PC-3 (cell line): ENCODE results near the gene SKAP1. TPM values are rescaled to one million over a fixed set of nuclear protein-coding genes. Genes with fewer than 3 reads are reported as not detected.

Source experiments
- ATAC-seq: fragments of 200-7000 bp; cut with Tn5 transposase; 2 replicates; pipeline ENCODE4 v1.9.1; 2020; ENCODE audit warnings: mild to moderate bottlenecking, moderate library complexity
- BruUV-seq: library from RNA; stranded (reverse); fragments of 400-500 nt; replicated peaks from 2 replicates; lab custom pipeline; 2021; lab: Mats Ljungman, UMichigan
- CTCF ChIA-PET: fragments of 300-600 bp; sonication (Branson Sonifier 250); formaldehyde crosslinking; loops from one replicate; lab custom pipeline; 2022; ENCODE audit warnings: antibody characterized with exemption; lab: Charles Lee
- POLR2A ChIA-PET: fragments of 300-600 bp; sonication (Branson Sonifier 250); formaldehyde crosslinking; loops from one replicate; lab custom pipeline; 2022; ENCODE audit warnings: antibody characterized with exemption; ENCODE audit not compliant: unreplicated experiment; lab: Charles Lee
- DNase-seq: peaks from one replicate; pipeline ENCODE4 v3.0.0-alpha.2; 2015
- H2AFZ ChIP-seq: fragments of 300-600 bp; sonication (generic); 2 replicates; pipeline ENCODE4 v1.6.0; 2016; ENCODE audit warnings: antibody characterized with exemption, low read length
- H3F3A ChIP-seq: fragments of 300-600 bp; sonication (generic); one replicate; pipeline ENCODE4 v1.6.0; 2017; ENCODE audit warnings: antibody characterized with exemption, low read length, control low read depth, mild to moderate bottlenecking; ENCODE audit not compliant: unreplicated experiment
- H3K27ac ChIP-seq: fragments of 300-600 bp; sonication (generic); 2 replicates; pipeline ENCODE4 v1.5.1; 2016; ENCODE audit warnings: mild to moderate bottlenecking, low read length
- H3K27me3 ChIP-seq: fragments of 300-600 bp; sonication (generic); 2 replicates; pipeline ENCODE4 v1.6.1; 2016; ENCODE audit warnings: low read length, mixed read lengths
- H3K36me3 ChIP-seq: fragments of 300-600 bp; sonication (generic); 2 replicates; pipeline ENCODE4 v1.6.1; 2016; ENCODE audit warnings: low read depth, mixed run types, low read length, mixed read lengths
- H3K4me1 ChIP-seq: fragments of 300-600 bp; sonication (generic); 2 replicates; pipeline ENCODE4 v1.5.1; 2016; ENCODE audit warnings: low read length; ENCODE audit not compliant: insufficient read depth
- H3K4me2 ChIP-seq: fragments of 300-600 bp; sonication (generic); 2 replicates; pipeline ENCODE4 v1.6.0; 2016; ENCODE audit warnings: low read length
- H3K4me3 ChIP-seq: fragments of 300-600 bp; sonication (generic); 2 replicates; pipeline ENCODE4 v1.5.1; 2016; ENCODE audit warnings: mild to moderate bottlenecking, low read length, mixed read lengths
- H3K79me2 ChIP-seq: fragments of 300-600 bp; sonication (generic); 2 replicates; pipeline ENCODE4 v1.6.1; 2017; ENCODE audit warnings: low read length, mixed read lengths
- H3K9ac ChIP-seq: fragments of 300-600 bp; sonication (generic); 2 replicates; pipeline ENCODE4 v1.6.0; 2016; ENCODE audit warnings: mild to moderate bottlenecking, low read length
- H3K9me2 ChIP-seq: fragments of 300-600 bp; sonication (generic); replicated peaks from 2 replicates; pipeline ENCODE4 v1.6.1; 2016; ENCODE audit warnings: mixed run types, low read length, mixed read lengths
- H3K9me3 ChIP-seq: fragments of 300-600 bp; sonication (generic); 2 replicates; pipeline ENCODE4 v1.6.1; 2016; ENCODE audit warnings: low read length, mixed read lengths
- H4K20me1 ChIP-seq: fragments of 300-600 bp; sonication (generic); 2 replicates; pipeline ENCODE4 v1.6.1; 2016; ENCODE audit warnings: low read length, mixed read lengths
- CTCF ChIP-seq: fragments of 300-600 bp; sonication (generic); conservative IDR thresholded peaks from 2 replicates; pipeline ENCODE4 v1.5.1; 2017; ENCODE audit warnings: antibody characterized with exemption, low read depth, mild to moderate bottlenecking, low read length
- EZH2 ChIP-seq: fragments of 300-600 bp; sonication (generic); IDR thresholded peaks from one replicate; pipeline ENCODE4 v1.6.1; 2017; ENCODE audit warnings: antibody characterized with exemption, mild to moderate bottlenecking, low read length; ENCODE audit not compliant: unreplicated experiment
- EZH2phosphoT487 ChIP-seq: fragments of 300-600 bp; sonication (generic); IDR thresholded peaks from 2 replicates; pipeline ENCODE4 v1.6.1; 2018; ENCODE audit warnings: mild to moderate bottlenecking, antibody characterized with exemption, low read length, borderline replicate concordance
- intact Hi-C: fragments of 100-400 bp; cut with micrococcal nuclease; formaldehyde crosslinking; loops from 2 replicates; pipeline ENCODE4 v1.9.0; 2023
- total RNA-seq: library from RNA; depleted of rRNA; stranded (reverse); fragments of >200 nt; gene quantifications from 2 replicates; pipeline ENCODE4 v1.2.3, GENCODE V29; 2014

Gene SKAP1
- total RNA-seq, 1 experiment from 2014 or later: not detected

GRCh38 chr17:48144231-48144630 lies 285.8 kb downstream of the SKAP1 start:
- no peak overlapping the region for H3K4me2 ChIP-seq
- no peak overlapping the region for H3K27ac ChIP-seq
- no peak overlapping the region for H2AFZ ChIP-seq
- H3F3A ChIP-seq: no peaks in the 10 kb centered on the region
- CTCF ChIA-PET: no interaction called here
- H3K9me3 ChIP-seq: no peaks in the 10 kb centered on the region
- no peaks in the 10 kb centered on the region for H3K36me3 ChIP-seq
- no peaks in the 10 kb centered on the region for H3K9me2 ChIP-seq
- DNase-seq (no peak), ATAC-seq (no peak)
- H4K20me1 ChIP-seq: no peaks in the 10 kb centered on the region
- H3K4me1 ChIP-seq: no peaks in the 10 kb centered on the region
- peaks cover 50% of the 10 kb centered on the region for H3K27me3 ChIP-seq
- no TSS peak for BruUV-seq
- POLR2A ChIA-PET: no interaction called here
- no peak for TF ChIP-seq EZH2phosphoT487
- no peak for TF ChIP-seq CTCF
- TF ChIP-seq EZH2: no peak
- H3K4me3 ChIP-seq: no peak overlapping the region
- no peaks in the 10 kb centered on the region for H3K79me2 ChIP-seq
- H3K9ac ChIP-seq: no peak overlapping the region
- intact Hi-C loops: no loop called here

GRCh38 chr17:48143629-48144028 lies 286.4 kb downstream of the SKAP1 start:
- no peaks in the 10 kb centered on the region for H3K4me1 ChIP-seq
- DNase-seq (no peak), ATAC-seq (no peak)
- POLR2A ChIA-PET: interaction anchor here (0.7 kb wide), 1 partner anchor 286 kb away, joined by 4 read pairs; the partner anchor contains the start of gene SKAP1
- H4K20me1 ChIP-seq: no peaks in the 10 kb centered on the region
- H3K9ac ChIP-seq: no peak overlapping the region
- H3F3A ChIP-seq: no peaks in the 10 kb centered on the region
- H3K4me3 ChIP-seq: no peak overlapping the region
- H3K27me3 ChIP-seq: peaks cover 44% of the 10 kb centered on the region
- H3K36me3 ChIP-seq: no peaks in the 10 kb centered on the region
- TF ChIP-seq CTCF (no peak), EZH2phosphoT487 (no peak), EZH2 (no peak)
- H3K9me2 ChIP-seq: no peaks in the 10 kb centered on the region
- no peaks in the 10 kb centered on the region for H3K9me3 ChIP-seq
- H2AFZ ChIP-seq: no peak overlapping the region
- no peak overlapping the region for H3K4me2 ChIP-seq
- no TSS peak for BruUV-seq
- intact Hi-C loops: no loop called here
- no peaks in the 10 kb centered on the region for H3K79me2 ChIP-seq
- H3K27ac ChIP-seq: no peak overlapping the region
- CTCF ChIA-PET: interaction anchor here (0.7 kb wide), 1 partner anchor 16 kb away, joined by 7 read pairs; no protein-coding TSS in a partner anchor

- ChIA-PET CTCF (no interaction called here), POLR2A (no interaction called here)
- intact Hi-C loops: no loop called here
- TF ChIP-seq EZH2 (no peak), EZH2phosphoT487 (no peak), CTCF (no peak)
- Histone ChIP-seq H3F3A (no peaks in the 10 kb centered on the region), H4K20me1 (no peaks in the 10 kb centered on the region), H2AFZ (no peak overlapping the region), H3K9me3 (no peaks in the 10 kb centered on the region), H3K27me3 (peaks cover 22% of the 10 kb centered on the region), H3K36me3 (no peaks in the 10 kb centered on the region), H3K9me2 (no peaks in the 10 kb centered on the region), H3K4me1 (no peaks in the 10 kb centered on the region), H3K9ac (no peak overlapping the region), H3K79me2 (no peaks in the 10 kb centered on the region), H3K4me3 (no peak overlapping the region), H3K27ac (no peak overlapping the region), H3K4me2 (no peak overlapping the region)
- ATAC-seq: no peak
- BruUV-seq: no TSS peak
- DNase-seq: no peak
These were observed 290.1 kb downstream of the SKAP1 start for GRCh38 chr17:48139944-48140343.
